ENCODE results near the gene TMEM126A.

GRCh38 chr11:85651118-85651517, 3.4 kb downstream of the TMEM126A start:
- TF ChIP-seq CTCF (IDR thresholded peaks at IDR 0.05; ENCODE audit: poor library complexity) (no peak), EZH2phosphoT487 (IDR thresholded peaks at IDR 0.05; ENCODE audit: low read depth, severe bottlenecking, unreplicated experiment) (no peak)

All from hepatocyte (in vitro differentiated cells).